H9 (cell line): ENCODE data around the gene CORO1C. TPM values are rescaled to one million over a fixed set of nuclear protein-coding genes. Genes with fewer than 3 reads are reported as not detected.

Experiments used
- DNase-seq: peaks from one replicate; pipeline ENCODE4 v3.0.0-alpha.2; 2017
- H2AFZ ChIP-seq: one replicate; pipeline ENCODE4 v1.6.1; 2013; ENCODE audit warnings: mild to moderate bottlenecking, low read length, control low read depth, moderate library complexity
- H2AK5ac ChIP-seq: 2 replicates; pipeline ENCODE4 v1.6.1; 2013; ENCODE audit warnings: low read length, control low read depth, mixed read lengths; ENCODE audit not compliant: insufficient read length
- H2BK120ac ChIP-seq: one replicate; pipeline ENCODE4 v1.6.1; 2013; ENCODE audit warnings: low read depth, mild to moderate bottlenecking, low read length, control low read depth, inconsistent platforms; ENCODE audit not compliant: poor library complexity, severe bottlenecking
- H2BK12ac ChIP-seq: 2 replicates; pipeline ENCODE4 v1.6.1; 2013; ENCODE audit warnings: low read length, control low read depth, mixed read lengths, low read depth; ENCODE audit not compliant: insufficient read length
- H2BK15ac ChIP-seq: 2 replicates; pipeline ENCODE4 v1.6.1; 2013; ENCODE audit warnings: low read depth, low read length, control low read depth
- H2BK20ac ChIP-seq: one replicate; pipeline ENCODE4 v1.6.1; 2013; ENCODE audit warnings: low read depth, mild to moderate bottlenecking, low read length, control low read depth, inconsistent platforms; ENCODE audit not compliant: poor library complexity, severe bottlenecking
- H2BK5ac ChIP-seq: 2 replicates; pipeline ENCODE4 v1.6.1; 2013; ENCODE audit warnings: low read length, control low read depth, mixed read lengths; ENCODE audit not compliant: insufficient read length
- H3K14ac ChIP-seq: 2 replicates; pipeline ENCODE4 v1.6.1; 2013; ENCODE audit warnings: low read length, control low read depth; ENCODE audit not compliant: insufficient read depth
- H3K18ac ChIP-seq: 2 replicates; pipeline ENCODE4 v1.6.1; 2013; ENCODE audit warnings: low read depth, mild to moderate bottlenecking, mixed read lengths, low read length, control low read depth; ENCODE audit not compliant: insufficient read length
- H3K23ac ChIP-seq: 2 replicates; pipeline ENCODE4 v1.6.1; 2013; ENCODE audit warnings: low read length, control low read depth, mixed read lengths, low read depth; ENCODE audit not compliant: insufficient read length
- H3K23me2 ChIP-seq: 2 replicates; pipeline ENCODE4 v1.6.1; 2013; ENCODE audit warnings: low read depth, mild to moderate bottlenecking, mixed read lengths, low read length, control low read depth; ENCODE audit not compliant: insufficient read length, poor library complexity, severe bottlenecking
- H3K27ac ChIP-seq: 2 replicates; pipeline ENCODE4 v1.5.1; 2013; ENCODE audit warnings: low read length, control low read depth, mixed read lengths, low read depth; ENCODE audit not compliant: insufficient read length
- H3K27me3 ChIP-seq: 2 replicates; pipeline ENCODE4 v1.6.1; 2013; ENCODE audit warnings: low read length, control low read depth, inconsistent platforms; ENCODE audit not compliant: insufficient read depth
- H3K4ac ChIP-seq: 2 replicates; pipeline ENCODE4 v1.6.1; 2013; ENCODE audit warnings: low read depth, mild to moderate bottlenecking, control low read depth, inconsistent platforms, low read length, moderate library complexity
- H3K4me1 ChIP-seq: 2 replicates; pipeline ENCODE4 v1.6.1; 2013; ENCODE audit warnings: low read length, control low read depth, inconsistent platforms; ENCODE audit not compliant: insufficient read depth
- H3K4me2 ChIP-seq: 2 replicates; pipeline ENCODE4 v1.6.1; 2013; ENCODE audit warnings: low read length, control low read depth, mixed read lengths; ENCODE audit not compliant: insufficient read length, insufficient read depth
- H3K56ac ChIP-seq: 2 replicates; pipeline ENCODE4 v1.6.1; 2013; ENCODE audit warnings: low read depth, mild to moderate bottlenecking, mixed read lengths, low read length, control low read depth; ENCODE audit not compliant: insufficient read length
- H3K79me1 ChIP-seq: 2 replicates; pipeline ENCODE4 v1.6.1; 2013; ENCODE audit warnings: low read depth, mild to moderate bottlenecking, moderate library complexity, low read length, control low read depth, inconsistent platforms; ENCODE audit not compliant: insufficient read depth, poor library complexity, severe bottlenecking
- H3K79me2 ChIP-seq: 2 replicates; pipeline ENCODE4 v1.6.1; 2013; ENCODE audit warnings: low read length, control low read depth, inconsistent platforms; ENCODE audit not compliant: insufficient read depth
- H3K9ac ChIP-seq: 2 replicates; pipeline ENCODE4 v1.6.1; 2013; ENCODE audit warnings: low read length, control low read depth, mixed read lengths; ENCODE audit not compliant: insufficient read length; ENCODE audit errors: extremely low read depth
- H3K9me3 ChIP-seq: one replicate; pipeline ENCODE4 v1.6.1; 2013; ENCODE audit warnings: low read depth, low read length, inconsistent platforms; ENCODE audit not compliant: control insufficient read depth
- H3T11ph ChIP-seq: one replicate; pipeline ENCODE4 v1.6.1; 2013; ENCODE audit warnings: mild to moderate bottlenecking, low read length, control low read depth, inconsistent platforms
- H4K20me1 ChIP-seq: one replicate; pipeline ENCODE4 v1.6.1; 2013; ENCODE audit not compliant: control insufficient read depth, insufficient read length, insufficient read depth
- H4K5ac ChIP-seq: 2 replicates; pipeline ENCODE4 v1.6.1; 2013; ENCODE audit warnings: low read depth, mild to moderate bottlenecking, mixed read lengths, low read length, control low read depth; ENCODE audit not compliant: insufficient read length
- H4K8ac ChIP-seq: replicated peaks from 2 replicates; pipeline ENCODE4 v1.6.1; 2013; ENCODE audit warnings: low read length, control low read depth, mixed read lengths, low read depth; ENCODE audit not compliant: insufficient read length
- H4K91ac ChIP-seq: 2 replicates; pipeline ENCODE4 v1.6.1; 2013; ENCODE audit warnings: low read depth, mild to moderate bottlenecking, moderate library complexity, mixed read lengths, low read length, control low read depth; ENCODE audit not compliant: insufficient read length
- H3K27ac Mint-ChIP-seq, 3 experiments: 2 replicates in 2 of 3; 3 replicates in 1 of 3; pipeline ENCODE4 v1.8.0; 2020 to 2021; ENCODE audit warnings: mixed read lengths in 3 of 3, mild to moderate bottlenecking in 1 of 3, moderate library complexity in 1 of 3
- H3K27me3 Mint-ChIP-seq: 2 replicates; pipeline ENCODE4 v1.8.0; 2021; ENCODE audit warnings: low read depth, mild to moderate bottlenecking, moderate library complexity, mixed read lengths
- H3K36me3 Mint-ChIP-seq, 3 experiments: 2 replicates in 2 of 3; 3 replicates in 1 of 3; pipeline ENCODE4 v1.8.0; 2020 to 2021; ENCODE audit warnings: low read depth in 3 of 3, mixed read lengths in 3 of 3; ENCODE audit not compliant: insufficient read depth in 1 of 3
- H3K4me1 Mint-ChIP-seq, 2 experiments: 2 replicates each; pipeline ENCODE4 v1.8.0; 2020; ENCODE audit warnings: mixed read lengths in 2 of 2
- H3K4me3 Mint-ChIP-seq, 2 experiments: 2 replicates in 1 of 2; 3 replicates in 1 of 2; pipeline ENCODE4 v1.8.0; 2020 to 2021; ENCODE audit warnings: mild to moderate bottlenecking in 2 of 2, mixed read lengths in 2 of 2, moderate library complexity in 1 of 2
- H3K9me3 Mint-ChIP-seq, 2 experiments: 2 replicates in 1 of 2; 3 replicates in 1 of 2; pipeline ENCODE4 v1.8.0; 2020; ENCODE audit warnings: mild to moderate bottlenecking in 2 of 2, mixed read lengths in 2 of 2, moderate library complexity in 1 of 2
- CTCF ChIP-seq: fragments of 200-600 bp; sonication (generic); conservative IDR thresholded peaks from 3 replicates; pipeline ENCODE4 v1.8.0; 2021; ENCODE audit warnings: antibody characterized with exemption, mild to moderate bottlenecking
- WGBS: extraction: QIAGEN DNeasy Blood & Tissue Kit; methylation state at CpG from one replicate; pipeline ENCODE4 v1.1.7; 2013; ENCODE audit warnings: missing lambda C conversion rate, low lambda C conversion rate, mixed read lengths; ENCODE audit not compliant: insufficient read length; ENCODE audit errors: extremely low coverage; 5-methylcytosine and 5-hydroxymethylcytosine counted together
- total RNA-seq: library from RNA; stranded (reverse); gene quantifications from 2 replicates; pipeline ENCODE4 v1.2.1, GENCODE V29; 2021

CORO1C gene
- total RNA-seq, 1 experiment from 2014 or later, result 154 TPM

GRCh38 chr12:108602209-108602705, 129.1 kb downstream of the CORO1C start:
- Histone ChIP-seq H2AK5ac (no peak overlapping the region), H2BK20ac (no peak overlapping the region), H2BK12ac (no peak overlapping the region), H4K8ac (no peak overlapping the region), H3K4me1 (no peaks in the 10 kb centered on the region), H2BK120ac (no peak overlapping the region), H3K23ac (no peak overlapping the region), H3K9ac (no peak overlapping the region), H3T11ph (no peak overlapping the region), H2BK5ac (no peak overlapping the region), H4K5ac (no peak overlapping the region), H3K4ac (no peak overlapping the region), H4K20me1 (no peaks in the 10 kb centered on the region), H3K79me1 (no peaks in the 10 kb centered on the region), H3K4me2 (no peak overlapping the region), H3K18ac (no peak overlapping the region), H3K9me3 (no peaks in the 10 kb centered on the region), H3K27ac (no peak overlapping the region), H2BK15ac (no peak overlapping the region), H3K23me2 (no peaks in the 10 kb centered on the region), H3K27me3 (no peaks in the 10 kb centered on the region), H3K14ac (no peak overlapping the region), H4K91ac (no peak overlapping the region), H3K56ac (no peak overlapping the region), H3K79me2 (no peaks in the 10 kb centered on the region), H2AFZ (no peak overlapping the region)
- H3K4me1 Mint-ChIP-seq, result peaks cover 14 to 20% of the 10 kb centered on the region in 2 experiments
- H3K36me3 Mint-ChIP-seq, result no peaks in the 10 kb centered on the region
- no CpG with 5 or more reads among the region's 9 CpGs for WGBS
- DNase-seq, result no peak
- no peaks in the 10 kb centered on the region; a peak in 1 of 5 replicates for H3K9me3 Mint-ChIP-seq
- TF ChIP-seq CTCF, result no peak
- H3K27me3 Mint-ChIP-seq, result peaks cover 2% of the 10 kb centered on the region
- no peak overlapping the region; a peak in 1 of 5 replicates for H3K4me3 Mint-ChIP-seq
- 0 out of 7 replicates have a peak overlapping the region, but pooled peaks of 1 of the 3 experiments have one; percentile 45 for H3K27ac Mint-ChIP-seq
